Mesendoderm (in vitro differentiated cells): Measurements from ENCODE around the gene NEK7.

Experiments used
- DNase-seq: peaks from one replicate; pipeline ENCODE4 v3.0.0; 2013
- H2AK5ac ChIP-seq: 2 replicates; pipeline ENCODE4 v1.6.1; 2013; ENCODE audit warnings: low read length, inconsistent platforms
- H2BK120ac ChIP-seq: 2 replicates; pipeline ENCODE4 v1.6.1; 2013; ENCODE audit warnings: low read depth, mild to moderate bottlenecking, low read length, moderate library complexity, mixed read lengths
- H2BK15ac ChIP-seq: replicated peaks from 2 replicates; pipeline ENCODE4 v1.6.1; 2013; ENCODE audit warnings: low read depth, mild to moderate bottlenecking, moderate library complexity
- H2BK5ac ChIP-seq: 2 replicates; pipeline ENCODE4 v1.6.1; 2013; ENCODE audit warnings: low read length, inconsistent platforms
- H3K18ac ChIP-seq: 2 replicates; pipeline ENCODE4 v1.6.1; 2013; ENCODE audit warnings: mild to moderate bottlenecking, low read length, mixed read lengths
- H3K23ac ChIP-seq: one replicate; pipeline ENCODE4 v1.6.1; 2013; ENCODE audit warnings: low read length
- H3K27ac ChIP-seq: 2 replicates; pipeline ENCODE4 v1.5.1; 2013; ENCODE audit warnings: low read depth, mild to moderate bottlenecking, inconsistent platforms, low read length, moderate library complexity
- H3K27me3 ChIP-seq: 2 replicates; pipeline ENCODE4 v1.6.1; 2013; ENCODE audit warnings: low read length, control low read depth, mild to moderate bottlenecking, inconsistent platforms; ENCODE audit not compliant: insufficient read depth, poor library complexity
- H3K36me3 ChIP-seq: 2 replicates; pipeline ENCODE4 v1.6.1; 2013; ENCODE audit warnings: low read length, inconsistent platforms; ENCODE audit not compliant: control insufficient read depth, insufficient read depth
- H3K4ac ChIP-seq: one replicate; pipeline ENCODE4 v1.6.1; 2013; ENCODE audit warnings: low read depth, mild to moderate bottlenecking, low read length, moderate library complexity
- H3K4me1 ChIP-seq: 2 replicates; pipeline ENCODE4 v1.6.1; 2013; ENCODE audit warnings: low read depth, low read length, inconsistent platforms; ENCODE audit not compliant: control insufficient read depth
- H3K4me2 ChIP-seq: 2 replicates; pipeline ENCODE4 v1.6.1; 2013; ENCODE audit warnings: low read length
- H3K4me3 ChIP-seq: 2 replicates; pipeline ENCODE4 v1.5.1; 2013; ENCODE audit warnings: mild to moderate bottlenecking, low read length
- H3K56ac ChIP-seq: one replicate; pipeline ENCODE4 v1.6.1; 2013; ENCODE audit warnings: low read length
- H3K79me1 ChIP-seq: 2 replicates; pipeline ENCODE4 v1.6.1; 2013; ENCODE audit warnings: low read length, inconsistent platforms
- H3K79me2 ChIP-seq: 2 replicates; pipeline ENCODE4 v1.6.1; 2013; ENCODE audit warnings: mild to moderate bottlenecking, low read length; ENCODE audit not compliant: control insufficient read depth, insufficient read depth
- H3K9ac ChIP-seq: 2 replicates; pipeline ENCODE4 v1.6.1; 2013; ENCODE audit warnings: low read length, inconsistent platforms
- H4K5ac ChIP-seq: one replicate; pipeline ENCODE4 v1.6.1; 2013; ENCODE audit warnings: low read length
- H4K8ac ChIP-seq: one replicate; pipeline ENCODE4 v1.6.1; 2013; ENCODE audit warnings: low read depth, mild to moderate bottlenecking, control low read depth, low read length, moderate library complexity
- WGBS: extraction: QIAGEN DNeasy Blood & Tissue Kit; methylation state at CpG from one replicate; pipeline ENCODE4 v1.1.7; 2013; ENCODE audit warnings: low lambda C conversion rate, missing lambda C conversion rate; ENCODE audit not compliant: insufficient coverage; ENCODE audit errors: extremely low coverage; 5-methylcytosine and 5-hydroxymethylcytosine counted together

Gene NEK7

DNA sequence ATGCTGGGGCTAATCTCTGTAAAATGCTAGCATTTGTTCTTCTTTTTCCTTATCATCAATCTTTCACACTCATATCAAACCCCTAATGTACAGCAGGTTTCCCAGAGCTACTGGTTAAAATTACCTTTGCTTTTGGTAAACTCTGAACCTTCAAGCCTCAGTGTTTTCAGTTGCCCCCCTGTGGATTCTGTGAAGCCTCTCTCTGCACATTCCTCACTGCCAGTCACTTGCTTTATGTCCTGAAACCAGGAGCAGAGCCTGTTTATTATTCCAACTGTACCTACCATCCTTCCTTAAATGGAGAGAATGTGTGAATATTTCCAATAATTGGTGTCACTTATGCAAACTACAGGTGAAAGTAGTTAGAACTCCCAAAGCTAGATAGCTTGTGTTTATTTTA is 134.2 kb downstream of the NEK7 start:
- H3K27ac ChIP-seq: no peak overlapping the region

DNA sequence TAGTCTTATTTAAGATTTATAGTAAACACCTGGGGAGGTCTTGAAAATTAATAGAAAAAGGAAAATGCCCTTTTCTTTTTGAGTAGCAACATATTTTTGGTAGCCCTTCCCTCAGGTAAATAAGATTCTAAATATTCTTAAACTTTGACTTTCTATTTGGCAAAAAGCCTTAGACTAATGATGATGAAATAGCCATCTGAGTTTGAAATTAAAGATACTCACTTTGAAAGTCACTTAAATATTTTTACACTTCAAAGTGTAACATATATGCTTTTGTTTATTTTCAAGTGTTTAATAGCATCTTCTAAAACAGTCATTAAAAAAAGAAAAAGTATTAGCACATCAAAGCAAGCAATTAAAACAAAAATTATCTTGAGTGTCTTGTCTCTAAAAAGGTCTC is 135.1 kb downstream of the NEK7 start:
- no peak overlapping the region for H3K4ac ChIP-seq
- H3K36me3 ChIP-seq: no peaks in the 10 kb centered on the region
- H2BK5ac ChIP-seq: no peak overlapping the region
- no peaks in the 10 kb centered on the region for H3K4me1 ChIP-seq
- H3K79me1 ChIP-seq: no peaks in the 10 kb centered on the region
- H3K23ac ChIP-seq: no peak overlapping the region
- no peak overlapping the region for H3K4me2 ChIP-seq
- H2BK15ac ChIP-seq: no peak overlapping the region
- H3K9ac ChIP-seq: no peak overlapping the region
- no peak overlapping the region for H2AK5ac ChIP-seq
- H3K79me2 ChIP-seq: no peaks in the 10 kb centered on the region
- no peaks in the 10 kb centered on the region for H3K27me3 ChIP-seq
- H3K4me3 ChIP-seq: no peak overlapping the region
- H3K27ac ChIP-seq: no peak overlapping the region
- no peak overlapping the region for H3K18ac ChIP-seq
- H4K8ac ChIP-seq: no peak overlapping the region
- no peak for DNase-seq
- no peak overlapping the region for H4K5ac ChIP-seq
- no peak overlapping the region for H3K56ac ChIP-seq
- no peak overlapping the region for H2BK120ac ChIP-seq

More for the DNA sequence above, 134.2 kb downstream of the NEK7 start:
- Histone ChIP-seq H2BK5ac (no peak overlapping the region), H3K4me1 (no peaks in the 10 kb centered on the region), H2BK15ac (no peak overlapping the region), H3K4me2 (no peak overlapping the region), H3K36me3 (no peaks in the 10 kb centered on the region), H3K56ac (no peak overlapping the region), H3K79me2 (no peaks in the 10 kb centered on the region), H4K5ac (no peak overlapping the region), H3K4me3 (no peak overlapping the region), H3K79me1 (no peaks in the 10 kb centered on the region), H3K23ac (no peak overlapping the region), H3K27me3 (no peaks in the 10 kb centered on the region), H2AK5ac (no peak overlapping the region), H3K18ac (no peak overlapping the region), H4K8ac (no peak overlapping the region), H3K4ac (no peak overlapping the region), H3K9ac (no peak overlapping the region), H2BK120ac (no peak overlapping the region)
- DNase-seq: peak; percentile 85

DNA sequence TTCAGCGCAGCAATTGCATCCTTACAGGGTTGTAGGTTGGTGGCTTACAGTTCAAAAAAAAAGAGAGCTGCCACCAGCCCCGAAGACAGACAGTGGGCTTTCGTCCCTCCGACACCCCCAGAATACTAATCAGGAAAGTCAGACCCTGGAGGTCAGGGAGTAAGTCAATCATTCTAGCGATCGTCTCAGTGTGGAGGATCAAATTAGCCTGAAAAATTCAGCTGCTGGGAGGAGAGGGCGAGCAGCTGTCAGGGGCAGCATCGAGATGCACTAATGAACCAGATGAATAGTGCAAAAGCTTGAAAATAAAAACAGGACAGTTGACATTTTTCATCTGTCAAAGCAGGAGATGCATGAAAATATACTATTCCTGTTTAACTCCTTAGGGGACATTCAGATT is 138.4 kb downstream of the NEK7 start:
- Histone ChIP-seq H3K4me2 (no peak overlapping the region), H3K4me1 (no peaks in the 10 kb centered on the region), H3K56ac (no peak overlapping the region), H3K36me3 (no peaks in the 10 kb centered on the region), H3K27me3 (no peaks in the 10 kb centered on the region), H2BK15ac (no peak overlapping the region), H3K79me2 (no peaks in the 10 kb centered on the region), H4K5ac (no peak overlapping the region), H4K8ac (no peak overlapping the region), H2AK5ac (no peak overlapping the region), H3K23ac (no peak overlapping the region), H2BK120ac (no peak overlapping the region), H2BK5ac (no peak overlapping the region), H3K27ac (no peak overlapping the region), H3K79me1 (no peaks in the 10 kb centered on the region), H3K4ac (no peak overlapping the region), H3K18ac (no peak overlapping the region), H3K4me3 (no peak overlapping the region), H3K9ac (no peak overlapping the region)
- no peak for DNase-seq
- no CpG with 5 or more reads among the region's 8 CpGs for WGBS

GRCh38 chr1:198295971-198296370 is 139.2 kb downstream of the NEK7 start:
- H3K4ac ChIP-seq: no peak overlapping the region

DNA sequence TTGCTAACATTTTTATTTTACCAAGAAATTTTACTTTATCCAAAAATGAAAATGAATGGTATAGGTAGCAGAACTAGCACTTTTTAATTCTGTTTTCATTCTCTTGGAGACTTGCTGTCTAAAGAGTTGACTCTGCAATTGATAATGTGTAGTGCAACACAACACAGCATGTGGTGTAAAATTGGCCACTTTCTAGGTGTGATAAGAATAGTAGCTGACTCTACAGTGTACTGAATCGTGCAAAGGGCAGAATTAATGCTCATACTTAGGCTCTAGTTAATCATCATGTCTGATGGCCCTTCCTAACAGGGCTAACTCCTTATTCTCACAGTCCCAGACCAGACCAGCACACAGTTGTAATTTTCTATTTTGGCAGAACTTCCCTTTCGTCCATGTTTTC is 140.5 kb downstream of the NEK7 start:
- Histone ChIP-seq H3K4me3 (no peak overlapping the region), H3K27ac (no peak overlapping the region), H3K23ac (no peak overlapping the region), H3K79me1 (no peaks in the 10 kb centered on the region), H2AK5ac (no peak overlapping the region), H2BK5ac (no peak overlapping the region), H3K4me1 (no peaks in the 10 kb centered on the region), H3K9ac (no peak overlapping the region), H4K5ac (no peak overlapping the region), H4K8ac (no peak overlapping the region), H3K79me2 (no peaks in the 10 kb centered on the region), H3K4ac (no peak overlapping the region), H3K56ac (no peak overlapping the region), H3K4me2 (no peak overlapping the region), H2BK120ac (no peak overlapping the region), H3K27me3 (no peaks in the 10 kb centered on the region), H2BK15ac (no peak overlapping the region), H3K18ac (no peak overlapping the region), H3K36me3 (no peaks in the 10 kb centered on the region)
- DNase-seq: no peak
- 100% methylated on average over 1 of the region's 2 CpGs for WGBS

More at GRCh38 chr1:198295971-198296370, 139.2 kb downstream of the NEK7 start:
- DNase-seq: no peak
- Histone ChIP-seq H3K4me2 (no peak overlapping the region), H3K27me3 (no peaks in the 10 kb centered on the region), H4K8ac (no peak overlapping the region), H3K27ac (no peak overlapping the region), H2BK5ac (no peak overlapping the region), H3K4me1 (no peaks in the 10 kb centered on the region), H2AK5ac (no peak overlapping the region), H3K56ac (no peak overlapping the region), H2BK120ac (no peak overlapping the region), H3K18ac (no peak overlapping the region), H4K5ac (no peak overlapping the region), H3K23ac (no peak overlapping the region), H3K36me3 (no peaks in the 10 kb centered on the region), H3K4me3 (no peak overlapping the region), H3K79me1 (no peaks in the 10 kb centered on the region), H3K9ac (no peak overlapping the region), H3K79me2 (no peaks in the 10 kb centered on the region), H2BK15ac (no peak overlapping the region)
- WGBS: no CpG with 5 or more reads among the region's 4 CpGs

GRCh38 chr1:198298640-198299039 is 141.8 kb downstream of the NEK7 start:
- no peak overlapping the region for H3K4me2 ChIP-seq
- H3K79me1 ChIP-seq: no peaks in the 10 kb centered on the region
- no peak overlapping the region for H4K8ac ChIP-seq
- no peak overlapping the region for H2AK5ac ChIP-seq
- no CpG with 5 or more reads among the region's 6 CpGs for WGBS
- H3K4ac ChIP-seq: no peak overlapping the region
- H3K4me3 ChIP-seq: no peak overlapping the region
- H2BK120ac ChIP-seq: no peak overlapping the region
- H3K79me2 ChIP-seq: no peaks in the 10 kb centered on the region
- H3K23ac ChIP-seq: no peak overlapping the region
- H3K56ac ChIP-seq: no peak overlapping the region
- H2BK15ac ChIP-seq: no peak overlapping the region
- H3K27ac ChIP-seq: no peak overlapping the region
- H3K9ac ChIP-seq: no peak overlapping the region
- DNase-seq: peak; percentile 94
- H4K5ac ChIP-seq: no peak overlapping the region
- no peak overlapping the region for H3K18ac ChIP-seq
- no peaks in the 10 kb centered on the region for H3K4me1 ChIP-seq
- H3K36me3 ChIP-seq: no peaks in the 10 kb centered on the region
- H2BK5ac ChIP-seq: no peak overlapping the region
- no peaks in the 10 kb centered on the region for H3K27me3 ChIP-seq
